D721Med (cell line): Measurements from ENCODE around the gene SMAD3.

Experiments
- DNase-seq: peaks from one replicate; pipeline ENCODE4 v3.0.0; 2011; ENCODE audit warnings: low spot score; ENCODE audit not compliant: insufficient read length
- FAIRE-seq: peaks from 2 replicates; lab custom pipeline; 2011; peaks lifted over from hg19 to GRCh38; lab: Jason Lieb, UNC
- TF ChIP-seq, protein P1 (sequence below): IDR thresholded peaks from 2 replicates; pipeline ENCODE4 v1.5.1; 2012; ENCODE audit warnings: mild to moderate bottlenecking, control low read depth; ENCODE audit not compliant: insufficient read depth; ENCODE audit errors: missing control alignments

SMAD3 gene

DNA sequence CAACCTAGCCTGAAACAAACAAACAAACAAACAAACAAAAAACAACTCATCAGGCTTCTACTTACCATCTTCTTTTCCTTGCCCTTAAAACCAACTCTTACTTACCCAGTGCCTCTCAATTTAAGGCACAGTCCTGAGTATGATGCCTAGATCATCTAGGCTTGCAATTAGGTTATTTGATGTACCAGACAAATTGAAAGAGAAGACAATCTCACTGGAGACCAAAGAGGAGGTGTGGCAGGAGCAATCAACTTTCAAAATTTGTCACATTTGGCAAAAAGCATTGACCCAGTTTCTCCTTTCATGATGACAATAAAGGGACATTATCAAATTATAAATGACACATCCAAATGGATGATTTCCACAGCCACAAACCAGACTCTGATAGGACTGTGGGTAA lies 153.0 kb downstream of the SMAD3 start:
- TF ChIP-seq, protein P1, sequence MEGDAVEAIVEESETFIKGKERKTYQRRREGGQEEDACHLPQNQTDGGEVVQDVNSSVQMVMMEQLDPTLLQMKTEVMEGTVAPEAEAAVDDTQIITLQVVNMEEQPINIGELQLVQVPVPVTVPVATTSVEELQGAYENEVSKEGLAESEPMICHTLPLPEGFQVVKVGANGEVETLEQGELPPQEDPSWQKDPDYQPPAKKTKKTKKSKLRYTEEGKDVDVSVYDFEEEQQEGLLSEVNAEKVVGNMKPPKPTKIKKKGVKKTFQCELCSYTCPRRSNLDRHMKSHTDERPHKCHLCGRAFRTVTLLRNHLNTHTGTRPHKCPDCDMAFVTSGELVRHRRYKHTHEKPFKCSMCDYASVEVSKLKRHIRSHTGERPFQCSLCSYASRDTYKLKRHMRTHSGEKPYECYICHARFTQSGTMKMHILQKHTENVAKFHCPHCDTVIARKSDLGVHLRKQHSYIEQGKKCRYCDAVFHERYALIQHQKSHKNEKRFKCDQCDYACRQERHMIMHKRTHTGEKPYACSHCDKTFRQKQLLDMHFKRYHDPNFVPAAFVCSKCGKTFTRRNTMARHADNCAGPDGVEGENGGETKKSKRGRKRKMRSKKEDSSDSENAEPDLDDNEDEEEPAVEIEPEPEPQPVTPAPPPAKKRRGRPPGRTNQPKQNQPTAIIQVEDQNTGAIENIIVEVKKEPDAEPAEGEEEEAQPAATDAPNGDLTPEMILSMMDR, result no peak
- no peak for FAIRE-seq

DNA sequence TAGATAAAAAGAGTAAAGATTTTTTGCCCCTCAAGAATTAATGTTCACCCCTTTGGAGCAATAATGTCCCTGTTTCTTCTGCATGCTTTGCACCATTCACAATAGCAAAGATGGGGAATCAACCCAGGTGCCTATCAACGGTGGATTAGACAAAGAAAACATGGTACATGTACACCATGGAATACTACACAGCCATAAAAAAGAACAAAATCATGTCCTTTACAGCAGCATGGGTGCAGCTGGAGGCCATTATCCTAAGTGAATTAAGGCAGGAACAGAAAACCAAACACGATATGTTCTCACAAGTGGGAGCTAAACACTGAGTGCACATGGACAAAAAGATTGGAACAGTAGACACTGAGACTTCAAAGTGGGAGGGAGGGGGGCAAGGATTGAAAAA lies 153.9 kb downstream of the SMAD3 start:
- DNase-seq (no peak), FAIRE-seq (no peak)
- TF ChIP-seq, protein P1, result no peak

More for the DNA sequence above, 153.0 kb downstream of the SMAD3 start:
- no peak for DNase-seq

DNA sequence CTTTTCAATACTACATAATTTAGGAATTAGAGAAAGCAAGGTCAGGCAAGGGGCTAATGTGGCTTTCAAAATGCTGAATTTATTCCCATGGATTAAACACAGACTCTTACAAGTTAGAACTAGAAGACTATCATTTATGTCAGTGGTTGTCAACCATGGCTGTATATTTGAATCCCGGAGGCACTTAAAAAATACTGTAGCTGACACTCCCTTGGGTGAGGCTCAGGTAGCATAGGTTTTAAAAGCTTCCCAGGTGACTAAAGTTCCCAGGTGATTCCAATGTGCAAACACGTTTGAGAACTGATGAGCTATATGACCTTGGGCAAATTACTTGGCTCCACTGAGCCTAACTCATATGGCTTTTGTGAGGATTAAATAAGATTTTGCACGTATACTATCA lies 159.5 kb downstream of the SMAD3 start:
- TF ChIP-seq, protein P1, result no peak
- FAIRE-seq, result no peak
- DNase-seq, result no peak

DNA sequence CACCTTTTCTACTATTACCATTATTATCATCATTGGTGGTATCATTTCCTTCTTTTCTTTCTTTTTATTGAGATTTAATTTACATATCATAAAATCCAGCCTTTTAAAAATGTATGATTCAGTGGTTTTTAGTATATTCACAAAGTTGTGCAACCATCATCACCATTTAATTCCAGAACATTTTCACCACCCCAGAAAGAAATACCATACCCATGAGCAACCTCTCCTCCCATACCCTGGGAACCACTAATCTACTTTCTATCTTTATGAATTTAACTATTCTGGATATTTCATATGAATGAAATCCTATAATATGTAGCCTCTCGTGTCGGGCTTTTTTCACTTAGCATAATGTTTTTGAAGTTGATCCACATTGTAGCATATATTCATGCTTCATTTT lies 159.9 kb downstream of the SMAD3 start:
- FAIRE-seq, result no peak
- TF ChIP-seq, protein P1, result no peak

DNA sequence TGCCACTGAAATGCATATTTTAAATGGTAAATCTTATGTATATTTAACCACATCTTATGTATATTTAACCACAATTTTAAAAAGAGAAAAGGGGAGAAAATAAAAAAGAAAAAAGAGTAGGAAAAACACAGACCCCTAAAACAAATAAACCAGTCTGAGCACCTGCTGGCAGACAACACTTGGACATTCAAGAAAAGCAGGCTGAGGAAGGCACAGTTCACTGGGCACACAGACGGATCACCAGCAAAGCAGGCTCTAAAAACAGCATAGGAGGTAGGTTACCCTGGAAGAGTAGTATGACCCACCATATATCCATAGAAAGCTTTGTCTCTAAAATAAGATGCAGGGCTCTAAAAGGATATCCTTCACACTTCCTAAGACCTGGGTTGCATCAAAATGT lies 162.0 kb downstream of the SMAD3 start:
- TF ChIP-seq, protein P1, result no peak
- FAIRE-seq (no peak), DNase-seq (no peak)

More for the DNA sequence above, 159.9 kb downstream of the SMAD3 start:
- no peak for DNase-seq

DNA sequence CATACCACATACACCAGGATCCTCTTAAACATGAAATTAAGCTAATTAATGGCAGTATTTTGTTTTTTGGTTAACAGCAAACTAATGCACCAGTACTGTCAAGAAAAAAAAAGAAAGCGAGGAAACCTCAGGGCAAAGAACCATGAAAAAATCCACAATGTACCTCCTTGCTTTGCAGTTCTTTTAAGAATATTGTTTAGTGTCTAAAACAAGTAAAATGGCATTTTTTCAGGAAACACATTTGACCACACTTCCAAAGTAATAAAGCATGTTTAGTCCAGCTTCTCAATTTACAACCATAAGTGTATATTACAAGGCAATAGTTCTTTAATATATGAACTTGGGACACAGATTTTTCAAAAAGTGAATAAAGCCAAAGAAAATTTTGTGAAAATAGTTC lies 162.4 kb downstream of the SMAD3 start:
- TF ChIP-seq, protein P1, result no peak
- DNase-seq (no peak), FAIRE-seq (no peak)

DNA sequence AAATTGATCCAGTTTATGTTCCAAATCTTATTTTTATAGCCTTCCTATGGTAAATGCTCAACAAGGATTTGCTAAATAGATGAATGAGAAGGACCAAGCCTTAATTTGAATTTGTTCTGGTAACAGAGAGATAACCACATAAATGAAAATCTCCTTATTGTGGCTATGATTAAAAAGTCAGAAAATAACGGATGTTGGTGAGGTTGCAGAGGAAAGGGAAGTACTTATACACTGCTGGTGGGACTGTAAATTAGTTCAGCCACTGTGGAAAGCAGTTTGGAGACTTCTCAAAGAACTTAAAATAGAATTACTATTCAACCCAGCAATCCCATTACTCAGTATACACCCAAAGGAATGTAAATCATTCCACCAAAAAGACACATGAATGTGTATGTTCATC lies 162.9 kb downstream of the SMAD3 start:
- no peak for FAIRE-seq

More for the DNA sequence above, 162.9 kb downstream of the SMAD3 start:
- TF ChIP-seq, protein P1, result no peak
- DNase-seq, result no peak
